Pancreas (tissue), 10 donors: ENCODE measurements around the gene ATOX1. TPM values are rescaled to one million over a fixed set of nuclear protein-coding genes. Genes with fewer than 3 reads are reported as not detected.
"Not testable (repeated sequence)": the region's sequence is repeated elsewhere in the genome, so short reads cannot be mapped to it uniquely, and the experiment has no call there.

Experiments used
- ATAC-seq, 4 donors: fragments of 200-7000 bp; cut with Tn5 transposase; one replicate each; pipeline versions ENCODE4 v1.8.0 to v1.9.1; 2020; ENCODE audit warnings: mild to moderate bottlenecking in 4 of 4, moderate library complexity in 4 of 4
- DNase-seq, 6 donors: peaks; one replicate each; pipeline ENCODE4 v3.0.0-alpha.2; 2020
- FAIRE-seq: peaks from 2 replicates; lab custom pipeline; 2012; peaks lifted over from hg19 to GRCh38; lab: Jason Lieb, UNC
- H3K27ac ChIP-seq, 4 donors: fragments of 200-600 bp; sonication (generic); 1 replicate in 3 of 4; 2 replicates in 1 of 4; pipeline versions ENCODE4 v1.5.0 to v1.8.0; 2020
- H3K27me3 ChIP-seq, 4 donors: fragments of 200-600 bp; one replicate each; pipeline ENCODE4 v1.8.0; 2021
- H3K36me3 ChIP-seq, 3 donors: fragments of 200-600 bp; sonication (generic) in 1 of 3; one replicate each; pipeline versions ENCODE4 v1.5.0 to v1.8.0; 2020 to 2021
- H3K4me1 ChIP-seq, 3 donors: fragments of 200-600 bp; one replicate each; pipeline ENCODE4 v1.8.0; 2021
- H3K4me3 ChIP-seq, 4 donors: fragments of 200-600 bp; sonication (generic) in 2 of 4; one replicate each; pipeline versions ENCODE4 v1.5.0 to v1.8.0; 2020 to 2021
- H3K9me3 ChIP-seq, 4 donors: fragments of 200-600 bp; one replicate each; pipeline ENCODE4 v1.8.0; 2021
- CTCF ChIP-seq, 4 donors: fragments of 200-600 bp; sonication (generic) in 3 of 4; IDR thresholded peaks; one replicate each; pipeline versions ENCODE4 v1.5.0 to v1.8.0; 2021; ENCODE audit warnings: antibody characterized with exemption in 4 of 4
- WGBS, 2 donors: extraction: QIAGEN DNeasy Blood & Tissue Kit; methylation state at CpG; one replicate each; pipeline ENCODE4 v1.1.7; 2013; 5-methylcytosine and 5-hydroxymethylcytosine counted together
- intact Hi-C, 3 donors: fragments of 100-400 bp; cut with DNase I; formaldehyde crosslinking; loops; one replicate each; pipeline versions ENCODE4 v1.11.1 to v1.14.2; 2022
- polyA plus RNA-seq, 2 donors: library from polyadenylated mRNA; stranded (reverse); fragments of 200-250 nt; gene quantifications; one replicate each; pipeline ENCODE4 v1.2.3, GENCODE V29; 2013
- total RNA-seq, 6 donors: library from RNA; stranded (reverse); fragmentation: NEBNext Ultra II Directional in 4 of 6; extraction: Animal tissue kit (Norgen Biotek cat#: 25700) in 4 of 6; gene quantifications; one replicate each; pipeline versions ENCODE4 v1.2.1 to v1.2.4, GENCODE V29; 2021 to 2023
- donor health status: healthy with polysubstance abuse.
- donor health status: DM: no; HTN: no; CAD: no; lungs with moderate emphysema.
- donor health status: DM: no; HTN: no; CAD: no.
- donor health status: control.
- donor health status: control.
- donor health status: Bipolar disorder and iron deficiency.
- donor health status: DM: yes; HTN: yes; CAD: no.
- donor health status: DM: no; HTN: no; CAD: no.
- donor health status: DM: no; HTN: no; CAD: no.
- donor health status: DM: yes; HTN: yes; CAD: no.

The ATOX1 gene
- total and polyA plus RNA-seq, 8 donors: 12.9 to 63.2 (median 23.2) TPM

- H3K27me3 ChIP-seq: no peaks in the 10 kb centered on the region
- intact Hi-C loops: no loop called here
- H3K27ac ChIP-seq: no peak overlapping the region
- TF ChIP-seq CTCF (IDR thresholded peaks at IDR 0.05): no peak
- 96% methylated on average over 9 of the region's 9 CpGs for WGBS, 2 donors
- no peak for ATAC-seq
- FAIRE-seq: no peak
- no peaks in the 10 kb centered on the region for H3K9me3 ChIP-seq
- no peaks in the 10 kb centered on the region for H3K36me3 ChIP-seq
- no peak for DNase-seq
- no peak overlapping the region for H3K4me3 ChIP-seq
- H3K4me1 ChIP-seq: no peaks in the 10 kb centered on the region
These were observed 24.9 kb downstream of the ATOX1 start for GRCh38 chr5:151733358-151734063.

- no peak for TF ChIP-seq CTCF (IDR thresholded peaks at IDR 0.05)
- Histone ChIP-seq H3K27me3 (no peaks in the 10 kb centered on the region), H3K4me1 (no peaks in the 10 kb centered on the region), H3K4me3 (no peak overlapping the region), H3K27ac (no peak overlapping the region), H3K9me3 (no peaks in the 10 kb centered on the region), H3K36me3 (no peaks in the 10 kb centered on the region)
- WGBS, 2 donors: 89 to 91% methylated on average over 7 of the region's 7 CpGs
- intact Hi-C loops: no loop called here
- DNase-seq (no peak), FAIRE-seq (no peak), ATAC-seq (no peak)
These were observed 28.1 kb downstream of the ATOX1 start for GRCh38 chr5:151730381-151730780.

- intact Hi-C loops, H3K27ac ChIP-seq, DNase-seq, H3K27me3 ChIP-seq, FAIRE-seq, H3K36me3 ChIP-seq, H3K4me3 ChIP-seq, H3K4me1 ChIP-seq, H3K9me3 ChIP-seq, ATAC-seq: not testable (repeated sequence)
- WGBS, 2 donors: 68 to 71% methylated on average over 5 of the region's 5 CpGs
These were observed 28.8 kb downstream of the ATOX1 start for GRCh38 chr5:151729597-151729996.

GRCh38 chr5:151724360-151724759, 34.1 kb downstream of the ATOX1 start:
- DNase-seq (no peak), ATAC-seq (no peak), FAIRE-seq (no peak)
- TF ChIP-seq CTCF (IDR thresholded peaks at IDR 0.05): no peak
- WGBS, 2 donors: 91 to 100% methylated on average over 2 of the region's 2 CpGs
- Histone ChIP-seq H3K4me3 (no peak overlapping the region), H3K4me1 (no peaks in the 10 kb centered on the region), H3K27me3 (no peaks in the 10 kb centered on the region), H3K27ac (no peak overlapping the region), H3K36me3 (no peaks in the 10 kb centered on the region), H3K9me3 (no peaks in the 10 kb centered on the region)
- intact Hi-C loops: no loop called here

- Histone ChIP-seq H3K27ac (no peak overlapping the region), H3K9me3 (no peaks in the 10 kb centered on the region), H3K4me1 (no peaks in the 10 kb centered on the region), H3K36me3 (no peaks in the 10 kb centered on the region), H3K4me3 (no peak overlapping the region), H3K27me3 (no peaks in the 10 kb centered on the region)
- no peak for DNase-seq
- no peak for ATAC-seq
- intact Hi-C loops: no loop called here
- no peak for FAIRE-seq
- no peak for TF ChIP-seq CTCF (IDR thresholded peaks at IDR 0.05)
These were observed 35.9 kb downstream of the ATOX1 start for GRCh38 chr5:151722546-151722945.
